Mesenchymal stem cell (in vitro differentiated cells and primary cell): ENCODE measurements around the gene NLGN1.

Experiments used
- DNase-seq: peaks from one replicate; pipeline ENCODE4 v3.0.0-alpha.2; 2013
- H2AFZ ChIP-seq: one replicate; pipeline ENCODE4 v1.6.1; 2013; ENCODE audit warnings: low read depth, mild to moderate bottlenecking, control low read depth, inconsistent platforms, low read length, moderate library complexity
- H2AK5ac ChIP-seq: 2 replicates; pipeline ENCODE4 v1.6.1; 2013; ENCODE audit warnings: low read length, moderate library complexity, mild to moderate bottlenecking, inconsistent platforms; ENCODE audit not compliant: severe bottlenecking
- H2BK120ac ChIP-seq: one replicate; pipeline ENCODE4 v1.6.1; 2013; ENCODE audit warnings: low read depth, mild to moderate bottlenecking, inconsistent platforms, low read length, moderate library complexity
- H2BK12ac ChIP-seq, 2 experiments: one replicate each; pipeline ENCODE4 v1.6.1; 2013; ENCODE audit warnings: inconsistent platforms in 2 of 2, low read length in 2 of 2, mild to moderate bottlenecking in 2 of 2, moderate library complexity in 2 of 2, control low read depth in 1 of 2
- H2BK15ac ChIP-seq: one replicate; pipeline ENCODE4 v1.6.1; 2013; ENCODE audit warnings: mild to moderate bottlenecking, low read depth, inconsistent platforms; ENCODE audit not compliant: poor library complexity, severe bottlenecking
- H2BK5ac ChIP-seq: 2 replicates; pipeline ENCODE4 v1.6.1; 2013; ENCODE audit warnings: low read depth, mild to moderate bottlenecking, low read length, control low read depth, inconsistent platforms; ENCODE audit not compliant: poor library complexity, severe bottlenecking
- H3K14ac ChIP-seq, 2 experiments: one replicate each; pipeline ENCODE4 v1.6.1; 2013; ENCODE audit warnings: inconsistent platforms in 2 of 2, low read length in 2 of 2, control low read depth in 1 of 2, mild to moderate bottlenecking in 1 of 2, moderate library complexity in 1 of 2
- H3K18ac ChIP-seq, 2 experiments: one replicate each; pipeline ENCODE4 v1.6.1; 2013; ENCODE audit warnings: inconsistent platforms in 2 of 2, low read length in 2 of 2, control low read depth in 1 of 2, low read depth in 1 of 2, mild to moderate bottlenecking in 1 of 2
- H3K23ac ChIP-seq, 2 experiments: one replicate each; pipeline ENCODE4 v1.6.1; 2013; ENCODE audit warnings: inconsistent platforms in 2 of 2, low read length in 2 of 2, mild to moderate bottlenecking in 2 of 2, moderate library complexity in 2 of 2, control low read depth in 1 of 2
- H3K27ac ChIP-seq: 2 replicates; pipeline ENCODE4 v1.5.1; 2013; ENCODE audit warnings: mild to moderate bottlenecking, moderate library complexity, low read length, control low read depth, inconsistent platforms; ENCODE audit not compliant: poor library complexity, severe bottlenecking
- H3K27me3 ChIP-seq, 2 experiments: 2 replicates each; pipeline versions ENCODE4 v1.6.1 to v1.7.0; 2013; ENCODE audit warnings: low read length in 2 of 2, mild to moderate bottlenecking in 2 of 2, moderate library complexity in 2 of 2, control low read depth in 1 of 2, inconsistent platforms in 1 of 2; ENCODE audit not compliant: control insufficient read depth in 1 of 2, insufficient read depth in 1 of 2
- H3K36me3 ChIP-seq, 2 experiments: 2 replicates each; pipeline versions ENCODE4 v1.6.1 to v1.7.0; 2013; ENCODE audit warnings: low read length in 2 of 2, control low read depth in 1 of 2, inconsistent platforms in 1 of 2, low read depth in 1 of 2, mild to moderate bottlenecking in 1 of 2; ENCODE audit not compliant: insufficient read depth in 2 of 2, control insufficient read depth in 1 of 2
- H3K4ac ChIP-seq, 2 experiments: one replicate each; pipeline ENCODE4 v1.6.1; 2013; ENCODE audit warnings: inconsistent platforms in 2 of 2, low read length in 2 of 2, mild to moderate bottlenecking in 2 of 2, moderate library complexity in 2 of 2, control low read depth in 1 of 2, low read depth in 1 of 2
- H3K4me1 ChIP-seq: 2 replicates; pipeline ENCODE4 v1.6.1; 2013; ENCODE audit warnings: low read depth, low read length, control low read depth; ENCODE audit not compliant: control insufficient read depth, insufficient read depth
- H3K4me2 ChIP-seq: 2 replicates; pipeline ENCODE4 v1.6.1; 2013; ENCODE audit warnings: low read length, mild to moderate bottlenecking, inconsistent platforms; ENCODE audit not compliant: poor library complexity, severe bottlenecking
- H3K4me3 ChIP-seq, 2 experiments: 2 replicates each; pipeline versions ENCODE4 v1.5.1 to v1.7.0; 2013; ENCODE audit warnings: low read length in 2 of 2, mild to moderate bottlenecking in 2 of 2, control low read depth in 1 of 2, low read depth in 1 of 2; ENCODE audit not compliant: insufficient read depth in 1 of 2
- H3K79me1 ChIP-seq: replicated peaks from 2 replicates; pipeline ENCODE4 v1.6.1; 2013; ENCODE audit warnings: mild to moderate bottlenecking, control low read depth, low read length, inconsistent platforms; ENCODE audit not compliant: poor library complexity, severe bottlenecking
- H3K9ac ChIP-seq: 2 replicates; pipeline ENCODE4 v1.7.0; 2013; ENCODE audit warnings: mild to moderate bottlenecking, low read length, moderate library complexity
- H3K9me3 ChIP-seq: 2 replicates; pipeline ENCODE4 v1.7.0; 2013; ENCODE audit warnings: mild to moderate bottlenecking, low read length; ENCODE audit not compliant: control insufficient read depth
- H4K8ac ChIP-seq: one replicate; pipeline ENCODE4 v1.6.1; 2013; ENCODE audit warnings: inconsistent platforms, mild to moderate bottlenecking, low read length, moderate library complexity
- H4K91ac ChIP-seq: one replicate; pipeline ENCODE4 v1.6.1; 2013; ENCODE audit warnings: mild to moderate bottlenecking, low read length, inconsistent platforms
- WGBS: methylation state at CpG from one replicate; pipeline ENCODE4 v1.1.7; 2013; ENCODE audit warnings: mixed read lengths; 5-methylcytosine and 5-hydroxymethylcytosine counted together

The NLGN1 gene

GRCh38 chr3:174275336-174275735 lies 877.8 kb downstream of the NLGN1 start:
- H4K8ac ChIP-seq: no peak overlapping the region
- no peaks in the 10 kb centered on the region for H3K79me1 ChIP-seq
- no peaks in the 10 kb centered on the region for H3K4me1 ChIP-seq
- H3K9ac ChIP-seq: no peak overlapping the region
- no peak for DNase-seq
- no peak overlapping the region for H2AFZ ChIP-seq
- WGBS: 100% methylated on average over 1 of the region's 2 CpGs
- no peak overlapping the region for H3K14ac ChIP-seq
- no peak overlapping the region for H4K91ac ChIP-seq
- no peak overlapping the region for H3K27ac ChIP-seq
- no peak overlapping the region for H3K23ac ChIP-seq
- no peaks in the 10 kb centered on the region for H3K9me3 ChIP-seq
- H3K27me3 ChIP-seq: no peaks in the 10 kb centered on the region
- no peak overlapping the region for H2BK15ac ChIP-seq
- H3K4ac ChIP-seq: no peak overlapping the region
- no peak overlapping the region for H3K4me3 ChIP-seq
- no peaks in the 10 kb centered on the region for H3K36me3 ChIP-seq
- no peak overlapping the region for H2AK5ac ChIP-seq
- H3K18ac ChIP-seq: no peak overlapping the region
- no peak overlapping the region for H2BK12ac ChIP-seq
- no peak overlapping the region for H2BK5ac ChIP-seq
- no peak overlapping the region for H3K4me2 ChIP-seq
- no peak overlapping the region for H2BK120ac ChIP-seq

DNA sequence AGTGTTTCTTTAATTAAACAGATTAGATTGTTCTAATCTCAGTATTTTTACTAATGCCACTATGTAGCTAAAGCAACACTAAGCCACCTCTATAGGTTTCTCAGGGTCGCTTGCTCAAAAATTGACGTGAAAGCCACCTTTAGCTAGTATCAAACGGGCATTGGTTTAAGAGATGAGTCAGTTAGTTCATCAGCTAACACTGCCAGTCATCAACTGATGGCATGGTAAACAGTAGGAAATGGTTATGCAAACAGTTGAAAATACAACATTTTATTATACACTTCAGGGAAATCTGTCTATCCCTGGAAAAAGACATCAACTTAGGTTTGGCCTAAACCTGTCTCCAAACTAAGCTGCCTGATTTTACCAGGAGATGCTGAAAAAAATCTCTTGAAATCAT lies 879.3 kb downstream of the NLGN1 start:
- no peak overlapping the region for H3K23ac ChIP-seq
- H2BK120ac ChIP-seq: no peak overlapping the region
- H3K9ac ChIP-seq: no peak overlapping the region
- H3K79me1 ChIP-seq: no peaks in the 10 kb centered on the region
- H4K8ac ChIP-seq: no peak overlapping the region
- no peaks in the 10 kb centered on the region for H3K36me3 ChIP-seq
- no peak overlapping the region for H3K27ac ChIP-seq
- H3K4ac ChIP-seq: no peak overlapping the region
- no peak overlapping the region for H3K14ac ChIP-seq
- H3K4me1 ChIP-seq: no peaks in the 10 kb centered on the region
- no peak overlapping the region for H3K4me3 ChIP-seq
- H2BK15ac ChIP-seq: no peak overlapping the region
- H3K4me2 ChIP-seq: no peak overlapping the region
- no peak for DNase-seq
- no peaks in the 10 kb centered on the region for H3K9me3 ChIP-seq
- H2BK12ac ChIP-seq: no peak overlapping the region
- H2BK5ac ChIP-seq: no peak overlapping the region
- no peak overlapping the region for H2AFZ ChIP-seq
- no peak overlapping the region for H3K18ac ChIP-seq
- WGBS: 96% methylated on average over 3 of the region's 3 CpGs
- no peaks in the 10 kb centered on the region for H3K27me3 ChIP-seq
- no peak overlapping the region for H4K91ac ChIP-seq
- no peak overlapping the region for H2AK5ac ChIP-seq

DNA sequence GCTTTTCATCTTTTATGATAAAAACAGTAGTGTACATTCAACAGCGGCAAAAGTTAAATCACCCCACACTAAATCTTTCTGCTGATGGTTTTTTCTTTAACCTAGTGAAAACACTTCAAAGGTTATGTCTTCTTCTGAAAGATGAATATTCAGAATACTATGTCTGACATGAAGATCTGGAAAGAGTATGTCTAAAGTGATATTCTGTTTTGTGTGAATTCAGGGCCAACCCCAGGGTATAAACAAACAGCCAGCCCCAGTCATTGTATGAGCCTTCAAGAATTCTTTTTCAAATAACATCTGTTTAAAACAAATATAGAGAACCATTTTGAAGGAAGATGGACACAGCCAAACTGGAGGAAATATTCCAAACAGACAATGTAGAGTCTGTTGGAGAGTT lies 880.5 kb downstream of the NLGN1 start:
- no peak overlapping the region for H2BK5ac ChIP-seq
- H3K4me2 ChIP-seq: no peak overlapping the region
- H3K27me3 ChIP-seq: no peaks in the 10 kb centered on the region
- H3K4me1 ChIP-seq: no peaks in the 10 kb centered on the region
- no peak overlapping the region for H3K23ac ChIP-seq
- no peaks in the 10 kb centered on the region for H3K36me3 ChIP-seq
- no peak for DNase-seq
- H3K9ac ChIP-seq: no peak overlapping the region
- no peak overlapping the region for H3K18ac ChIP-seq
- H3K4ac ChIP-seq: no peak overlapping the region
- no peak overlapping the region for H4K8ac ChIP-seq
- no peaks in the 10 kb centered on the region for H3K9me3 ChIP-seq
- no peak overlapping the region for H3K4me3 ChIP-seq
- H2BK15ac ChIP-seq: no peak overlapping the region
- H2BK120ac ChIP-seq: no peak overlapping the region
- H2AK5ac ChIP-seq: no peak overlapping the region
- no peak overlapping the region for H2BK12ac ChIP-seq
- H3K27ac ChIP-seq: no peak overlapping the region
- no peak overlapping the region for H3K14ac ChIP-seq
- no peaks in the 10 kb centered on the region for H3K79me1 ChIP-seq
- no CpG with 5 or more reads among the region's 1 CpG for WGBS
- no peak overlapping the region for H4K91ac ChIP-seq
- H2AFZ ChIP-seq: no peak overlapping the region

- no peak overlapping the region for H3K4ac ChIP-seq
- no peaks in the 10 kb centered on the region for H3K4me1 ChIP-seq
- H4K8ac ChIP-seq: no peak overlapping the region
- H3K36me3 ChIP-seq: no peaks in the 10 kb centered on the region
- no peak overlapping the region for H3K4me3 ChIP-seq
- H2BK120ac ChIP-seq: no peak overlapping the region
- 88% methylated on average over 2 of the region's 3 CpGs for WGBS
- H3K9ac ChIP-seq: no peak overlapping the region
- no peaks in the 10 kb centered on the region for H3K9me3 ChIP-seq
- no peak overlapping the region for H2AK5ac ChIP-seq
- H3K27me3 ChIP-seq: no peaks in the 10 kb centered on the region
- no peak for DNase-seq
- no peak overlapping the region for H2BK5ac ChIP-seq
- no peaks in the 10 kb centered on the region for H3K79me1 ChIP-seq
- H2BK15ac ChIP-seq: no peak overlapping the region
- no peak overlapping the region for H2BK12ac ChIP-seq
- H3K27ac ChIP-seq: no peak overlapping the region
- H3K23ac ChIP-seq: no peak overlapping the region
- no peak overlapping the region for H3K4me2 ChIP-seq
- no peak overlapping the region for H3K14ac ChIP-seq
- no peak overlapping the region for H4K91ac ChIP-seq
- no peak overlapping the region for H3K18ac ChIP-seq
- H2AFZ ChIP-seq: no peak overlapping the region
Measured at GRCh38 chr3:174280186-174280585, 882.6 kb downstream of the NLGN1 start.
